GM12875 (cell line): ENCODE measurements around the gene CLVS2.

ENCODE experiments used
- H3K4me3 ChIP-seq: one replicate; pipeline ENCODE4 v1.5.1; 2011; ENCODE audit warnings: low read depth, low read length, control low read depth
- CTCF ChIP-seq: IDR thresholded peaks from 2 replicates; pipeline ENCODE4 v1.5.1; 2011; ENCODE audit warnings: low read depth, mild to moderate bottlenecking, control low read depth, inconsistent platforms, low read length, moderate library complexity, borderline replicate concordance; ENCODE audit not compliant: insufficient read depth

The CLVS2 gene

GRCh38 chr6:123117145-123117908 lies 121.3 kb downstream of the CLVS2 start:
- no peak for TF ChIP-seq CTCF
- no peak overlapping the region for H3K4me3 ChIP-seq

- H3K4me3 ChIP-seq, result no peak overlapping the region
- no peak for TF ChIP-seq CTCF
These were observed 122.8 kb downstream of the CLVS2 start for GRCh38 chr6:123118811-123119210.
